ENCODE measurements around the gene THEM5.
"Not testable (repeated sequence)": the region's sequence is repeated elsewhere in the genome, so short reads cannot be mapped to it uniquely, and the experiment has no call there.

Gene THEM5

DNA sequence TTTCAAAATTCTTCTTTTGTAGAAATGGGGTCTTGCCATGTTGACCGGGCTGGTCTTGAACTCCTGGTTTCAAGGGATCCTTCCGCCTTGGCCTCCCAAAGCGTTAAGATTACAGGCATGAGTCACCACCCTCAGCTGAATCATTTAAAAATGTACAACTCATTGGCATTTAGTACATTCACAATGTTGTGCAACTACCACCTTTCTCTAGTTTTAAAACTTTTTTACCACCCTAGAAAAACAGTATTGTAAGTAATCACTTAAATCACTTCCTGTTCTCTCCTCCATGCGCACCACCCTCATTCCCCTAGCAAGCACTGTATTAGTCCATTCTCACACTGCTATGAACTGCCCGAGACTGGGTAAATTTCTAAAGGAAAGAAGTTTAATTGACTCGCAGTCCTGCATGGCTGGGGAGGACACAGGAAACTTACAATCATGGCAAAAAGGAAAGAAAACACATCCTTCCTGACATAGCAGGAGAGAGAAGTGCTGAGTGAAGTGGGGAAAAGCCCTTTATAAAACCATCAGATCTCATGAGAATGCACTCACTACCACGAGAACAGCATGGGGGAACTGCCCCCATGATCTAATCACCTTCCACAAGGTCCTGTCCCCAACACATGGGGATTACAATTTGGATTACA is 14.4 kb upstream of the THEM5 start:
- DNase-seq (ENCODE audit: low read depth) = no peak

DNA sequence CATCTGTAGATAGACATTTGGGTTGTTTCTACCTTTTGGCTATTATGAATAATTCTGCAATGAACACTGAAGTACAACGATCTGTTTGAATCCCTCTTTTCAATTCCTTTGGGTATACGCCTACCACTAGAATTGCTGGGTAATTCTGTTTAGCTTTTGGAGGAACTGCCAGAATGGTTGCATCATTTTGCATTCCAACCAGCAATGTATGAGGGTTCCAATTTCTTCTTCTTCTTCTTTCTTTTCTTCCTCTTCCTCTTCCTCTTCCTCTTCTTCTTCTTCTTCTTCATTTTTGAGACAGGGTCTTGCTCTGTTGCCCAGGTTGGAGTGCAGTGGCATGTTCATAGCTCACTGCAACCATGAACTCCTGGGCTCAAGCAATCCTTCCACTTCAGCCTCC is 13.8 kb upstream of the THEM5 start:
- no peak for DNase-seq (ENCODE audit: low read depth)

GRCh38 chr1:151864411-151864810 is 10.9 kb upstream of the THEM5 start:
- DNase-seq (ENCODE audit: low read depth) = no peak

GRCh38 chr1:151862604-151863003 is 9.1 kb upstream of the THEM5 start:
- DNase-seq (ENCODE audit: low read depth) = no peak

DNA sequence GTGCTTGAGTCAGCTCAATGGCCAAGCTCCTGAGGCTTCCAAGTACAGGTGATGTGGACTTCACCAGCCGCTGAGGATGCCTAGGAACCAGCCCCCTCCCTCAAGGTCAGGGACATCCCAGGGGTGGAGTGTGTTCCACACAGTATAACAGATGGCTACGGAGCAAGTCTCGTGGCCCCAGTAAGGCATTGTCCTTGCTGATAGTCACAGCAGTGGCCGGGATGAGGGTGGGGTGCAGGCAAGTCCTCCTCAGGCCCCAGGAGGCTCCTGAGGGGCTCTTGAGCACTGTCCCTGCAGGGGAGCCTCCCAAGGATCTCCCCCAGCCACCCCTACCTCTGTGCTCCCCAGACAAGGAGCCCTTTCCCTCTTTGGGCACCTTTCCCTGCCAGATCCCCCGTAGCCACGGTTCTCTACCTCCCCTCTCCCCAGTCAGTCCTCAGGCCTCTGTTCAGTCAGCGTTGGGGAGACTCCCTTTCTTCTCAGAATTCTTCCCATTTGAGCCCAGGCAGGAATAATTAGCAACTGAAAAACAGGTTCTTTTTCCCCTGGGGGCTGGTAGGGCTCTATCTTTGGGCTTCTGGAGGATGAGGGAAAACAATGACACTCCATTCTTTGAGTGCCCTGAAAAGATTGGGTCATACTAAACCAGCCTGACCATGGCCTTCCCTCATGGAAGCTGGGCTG is 7.1 kb upstream of the THEM5 start:
- no peak for DNase-seq (ENCODE audit: low read depth)

DNA sequence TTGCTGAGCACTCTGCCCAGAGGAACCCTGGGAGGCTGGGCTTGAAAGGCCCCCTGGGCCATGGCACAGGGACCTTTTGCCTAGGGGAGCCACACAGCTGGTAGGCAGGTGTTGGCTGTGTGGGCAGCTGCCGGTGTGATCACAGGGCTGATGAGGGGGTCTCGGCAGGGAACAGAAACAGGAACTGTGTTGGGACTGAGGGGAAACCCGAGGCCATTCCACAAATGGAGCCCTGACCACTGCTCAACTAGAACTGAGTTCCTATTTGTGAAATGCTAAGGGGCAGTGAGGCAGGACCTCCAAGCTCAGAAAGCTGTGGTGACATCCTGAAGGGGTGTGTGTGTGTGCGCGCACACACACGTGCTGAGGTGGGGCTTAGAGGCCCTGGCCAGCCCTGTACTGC is 6.4 kb upstream of the THEM5 start:
- DNase-seq (ENCODE audit: low read depth) = no peak

- no peak for DNase-seq (ENCODE audit: low read depth)
Observed at GRCh38 chr1:151858886-151859665, 5.6 kb upstream of the THEM5 start.

GRCh38 chr1:151858030-151858746 is 4.7 kb upstream of the THEM5 start:
- no peak for DNase-seq (ENCODE audit: low read depth)

GRCh38 chr1:151855933-151856332 is 2.4 kb upstream of the THEM5 start:
- no peak for DNase-seq (ENCODE audit: low read depth)

DNA sequence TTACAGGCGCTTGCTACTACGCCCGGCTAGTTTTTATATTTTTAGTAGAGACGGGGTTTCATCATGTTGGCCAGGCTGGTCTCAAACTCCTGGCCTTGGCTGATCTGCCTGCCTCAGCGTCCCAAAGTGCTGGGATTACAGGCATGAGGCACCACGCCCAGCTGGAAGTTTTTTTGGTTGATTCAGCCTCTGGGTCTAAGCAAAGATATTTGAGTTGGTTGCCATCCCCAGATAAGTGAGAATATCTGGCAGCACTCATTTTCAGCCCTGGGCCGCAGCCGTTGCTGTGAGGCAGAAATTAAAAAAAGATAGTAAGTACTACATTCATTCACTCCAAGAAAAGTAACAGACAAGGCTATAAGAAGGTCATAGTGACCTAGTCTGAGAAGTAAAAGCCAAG is 2.0 kb upstream of the THEM5 start:
- DNase-seq (ENCODE audit: low read depth) = not testable (repeated sequence)

DNA sequence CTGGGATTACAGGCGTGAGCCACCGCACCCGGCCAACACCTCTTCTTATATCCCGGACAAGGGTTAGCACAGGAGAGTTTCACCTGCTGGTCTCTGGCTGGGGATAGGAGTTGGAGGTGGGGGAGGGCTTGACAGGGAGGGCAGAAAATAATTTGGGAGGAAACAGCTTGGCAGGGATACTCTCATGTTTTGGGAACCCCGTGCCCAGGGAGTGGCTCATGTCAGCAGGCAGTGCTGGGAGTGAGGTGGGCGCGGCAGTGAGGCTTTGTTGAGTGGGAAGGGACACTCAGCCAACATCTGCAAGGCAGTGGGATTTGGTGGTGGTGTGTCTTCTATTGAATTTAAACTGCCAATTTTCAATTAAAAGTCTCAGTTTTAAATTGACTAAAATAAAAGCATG is 1.1 kb upstream of the THEM5 start:
- no peak for DNase-seq (ENCODE audit: low read depth)

DNA sequence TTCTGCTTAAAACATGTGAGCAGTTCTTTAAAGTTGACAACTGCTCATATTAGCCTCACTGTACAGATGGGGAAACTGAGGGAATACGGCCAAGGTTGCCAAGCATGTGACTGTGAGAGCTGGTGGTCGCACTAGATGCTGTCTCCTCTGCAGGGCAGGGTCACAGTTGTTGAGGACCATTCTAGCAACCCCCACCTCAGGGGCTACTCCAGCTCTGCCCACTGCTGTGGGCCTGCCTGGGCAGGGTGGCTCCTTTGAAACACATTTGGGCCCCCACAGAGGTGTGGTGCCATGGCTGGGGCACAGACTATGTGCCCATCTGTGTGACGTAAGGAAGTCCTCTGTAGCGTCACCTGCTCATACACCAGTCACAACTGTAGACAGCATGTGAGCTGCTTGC is 779 bp downstream of the THEM5 start:
- DNase-seq (ENCODE audit: low read depth) = no peak

DNA sequence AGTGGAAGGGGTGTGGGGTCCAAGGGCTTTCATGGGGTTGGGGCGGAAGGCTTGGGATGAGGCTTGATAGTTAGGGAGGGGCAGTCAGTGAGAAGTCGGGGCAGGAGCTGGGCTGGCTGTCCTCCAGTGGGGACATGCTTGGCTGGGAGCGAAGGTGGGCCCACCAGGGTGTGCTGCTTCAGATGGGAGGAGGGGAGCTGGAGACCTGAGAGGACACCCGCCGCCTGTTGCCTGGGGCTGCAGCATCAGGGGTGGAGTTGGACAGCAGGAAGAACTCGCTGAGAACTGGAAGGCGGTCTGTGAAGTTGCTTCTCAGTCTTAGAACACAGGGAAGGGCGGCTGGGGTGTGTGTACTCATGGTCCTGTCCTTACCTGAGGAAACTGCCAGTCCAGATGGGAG is 1.6 kb downstream of the THEM5 start:
- no peak for DNase-seq (ENCODE audit: low read depth)

DNA sequence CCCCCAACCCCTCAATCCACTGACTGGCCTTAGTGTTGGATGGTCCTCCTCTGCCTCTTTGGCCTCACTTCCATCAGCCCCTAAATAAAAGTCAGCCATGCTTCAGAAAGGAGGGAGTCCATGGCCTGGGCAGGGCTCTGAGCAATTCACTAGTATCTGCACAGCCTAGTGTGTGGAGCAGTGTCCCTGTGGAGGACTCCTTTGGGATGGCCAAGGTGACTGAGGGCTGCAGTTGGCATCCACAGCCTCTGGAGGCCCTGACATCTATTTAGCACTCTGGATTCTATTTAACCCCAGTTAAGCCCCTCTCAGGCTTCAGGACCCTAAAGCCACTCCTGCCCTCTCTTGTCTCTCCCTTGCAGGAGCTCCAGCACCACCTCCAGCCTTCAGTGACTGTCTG is 3.6 kb downstream of the THEM5 start:
- no peak for DNase-seq (ENCODE audit: low read depth)

GRCh38 chr1:151849126-151849525 is 4.4 kb downstream of the THEM5 start:
- DNase-seq (ENCODE audit: low read depth) = no peak

- DNase-seq (ENCODE audit: low read depth) = no peak
Observed at GRCh38 chr1:151847867-151848596, 5.5 kb downstream of the THEM5 start.

- no peak for DNase-seq (ENCODE audit: low read depth)
Observed at GRCh38 chr1:151846686-151847237, 6.8 kb downstream of the THEM5 start.

DNA sequence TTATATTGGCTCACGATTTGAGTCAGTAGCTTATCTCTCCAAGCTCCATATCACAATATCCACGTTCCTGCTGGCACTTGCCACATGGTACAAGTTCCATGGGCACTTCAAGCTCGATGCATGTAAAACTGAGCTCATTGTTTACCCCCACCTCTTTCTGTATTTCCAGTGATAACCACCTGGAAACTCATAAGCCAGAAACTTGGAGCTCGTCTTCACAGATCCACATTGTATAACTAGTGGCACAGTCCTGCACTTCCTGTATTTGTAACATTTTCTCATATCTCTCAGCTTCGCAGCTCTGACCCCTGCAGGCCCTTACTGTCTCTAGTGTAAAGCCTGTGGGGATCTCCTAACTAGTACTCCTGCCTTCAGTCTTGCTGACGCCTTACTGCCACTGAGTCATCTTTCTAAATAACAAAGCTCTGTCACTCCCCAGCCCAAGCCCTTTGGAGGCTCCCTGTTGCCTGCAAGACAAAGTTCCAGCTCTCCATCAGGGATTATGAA is 7.4 kb downstream of the THEM5 start:
- no peak for DNase-seq (ENCODE audit: low read depth)

- DNase-seq (ENCODE audit: low read depth) = no peak
Observed at GRCh38 chr1:151843398-151843797, 10.1 kb downstream of the THEM5 start.

- no peak for DNase-seq (ENCODE audit: low read depth)
Observed at GRCh38 chr1:151841141-151841540, 12.4 kb downstream of the THEM5 start.

- no peak for DNase-seq (ENCODE audit: low read depth)
Observed at GRCh38 chr1:151840421-151840820, 13.1 kb downstream of the THEM5 start.
